SK-N-SH treated with all-trans-retinoic acid at 6 μM for 48 hours (cell line): ENCODE measurements around the gene CBLN1.

Source experiments
- RARB ChIP-seq: fragments of 250-450 bp; sonication (Bioruptor Pico); IDR thresholded peaks from 2 replicates; pipeline ENCODE4 v1.8.0; 2021; ENCODE audit warnings: mild to moderate bottlenecking, moderate library complexity
- ZFP30 ChIP-seq: fragments of 450-650 bp; formaldehyde crosslinking; IDR thresholded peaks from 2 replicates; pipeline ENCODE4 v1.5.0; 2022; ENCODE audit warnings: mild to moderate bottlenecking, moderate library complexity

GRCh38 chr16:49328325-49328724 lies 46.7 kb upstream of the CBLN1 start:
- TF ChIP-seq RARB (no peak), ZFP30 (CRISPR knock-in tag) (no peak)
